ENCODE results near the gene GDI1. TPM values are rescaled to one million over a fixed set of nuclear protein-coding genes. Genes with fewer than 3 reads are reported as not detected.

Gene GDI1
- total and polyA plus RNA-seq, 9 of the 15 experiments (the other 6 are each of a cell fraction or from before 2014, with no cell fraction given): 0.97 to 82.6 (median 37.5) TPM

- TF ChIP-seq, protein P1, sequence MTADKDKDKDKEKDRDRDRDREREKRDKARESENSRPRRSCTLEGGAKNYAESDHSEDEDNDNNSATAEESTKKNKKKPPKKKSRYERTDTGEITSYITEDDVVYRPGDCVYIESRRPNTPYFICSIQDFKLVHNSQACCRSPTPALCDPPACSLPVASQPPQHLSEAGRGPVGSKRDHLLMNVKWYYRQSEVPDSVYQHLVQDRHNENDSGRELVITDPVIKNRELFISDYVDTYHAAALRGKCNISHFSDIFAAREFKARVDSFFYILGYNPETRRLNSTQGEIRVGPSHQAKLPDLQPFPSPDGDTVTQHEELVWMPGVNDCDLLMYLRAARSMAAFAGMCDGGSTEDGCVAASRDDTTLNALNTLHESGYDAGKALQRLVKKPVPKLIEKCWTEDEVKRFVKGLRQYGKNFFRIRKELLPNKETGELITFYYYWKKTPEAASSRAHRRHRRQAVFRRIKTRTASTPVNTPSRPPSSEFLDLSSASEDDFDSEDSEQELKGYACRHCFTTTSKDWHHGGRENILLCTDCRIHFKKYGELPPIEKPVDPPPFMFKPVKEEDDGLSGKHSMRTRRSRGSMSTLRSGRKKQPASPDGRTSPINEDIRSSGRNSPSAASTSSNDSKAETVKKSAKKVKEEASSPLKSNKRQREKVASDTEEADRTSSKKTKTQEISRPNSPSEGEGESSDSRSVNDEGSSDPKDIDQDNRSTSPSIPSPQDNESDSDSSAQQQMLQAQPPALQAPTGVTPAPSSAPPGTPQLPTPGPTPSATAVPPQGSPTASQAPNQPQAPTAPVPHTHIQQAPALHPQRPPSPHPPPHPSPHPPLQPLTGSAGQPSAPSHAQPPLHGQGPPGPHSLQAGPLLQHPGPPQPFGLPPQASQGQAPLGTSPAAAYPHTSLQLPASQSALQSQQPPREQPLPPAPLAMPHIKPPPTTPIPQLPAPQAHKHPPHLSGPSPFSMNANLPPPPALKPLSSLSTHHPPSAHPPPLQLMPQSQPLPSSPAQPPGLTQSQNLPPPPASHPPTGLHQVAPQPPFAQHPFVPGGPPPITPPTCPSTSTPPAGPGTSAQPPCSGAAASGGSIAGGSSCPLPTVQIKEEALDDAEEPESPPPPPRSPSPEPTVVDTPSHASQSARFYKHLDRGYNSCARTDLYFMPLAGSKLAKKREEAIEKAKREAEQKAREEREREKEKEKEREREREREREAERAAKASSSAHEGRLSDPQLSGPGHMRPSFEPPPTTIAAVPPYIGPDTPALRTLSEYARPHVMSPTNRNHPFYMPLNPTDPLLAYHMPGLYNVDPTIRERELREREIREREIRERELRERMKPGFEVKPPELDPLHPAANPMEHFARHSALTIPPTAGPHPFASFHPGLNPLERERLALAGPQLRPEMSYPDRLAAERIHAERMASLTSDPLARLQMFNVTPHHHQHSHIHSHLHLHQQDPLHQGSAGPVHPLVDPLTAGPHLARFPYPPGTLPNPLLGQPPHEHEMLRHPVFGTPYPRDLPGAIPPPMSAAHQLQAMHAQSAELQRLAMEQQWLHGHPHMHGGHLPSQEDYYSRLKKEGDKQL (CRISPR knock-in tag; IDR thresholded peaks at IDR 0.05; ENCODE audit: borderline replicate concordance): no peak
- TF ChIP-seq NR2F6 (CRISPR knock-in tag; IDR thresholded peaks at IDR 0.05) (no peak), ZC3H4 (CRISPR knock-in tag; IDR thresholded peaks at IDR 0.05; ENCODE audit: borderline replicate concordance) (no peak), POLR2AphosphoS2 (IDR thresholded peaks at IDR 0.05; ENCODE audit: low read length) (no peak), NBN (IDR thresholded peaks at IDR 0.05; ENCODE audit: low read depth) (no peak), ATF3 (IDR thresholded peaks at IDR 0.05) (peak; percentile 83), ATF3 (CRISPR knock-in tag; conservative IDR thresholded peaks at IDR 0.05) (no peak), THAP7 (CRISPR knock-in tag; IDR thresholded peaks at IDR 0.05) (no peak), MTA1 (IDR thresholded peaks at IDR 0.05; ENCODE audit: borderline replicate concordance) (no peak), HNRNPH1 (optimal IDR thresholded peaks at IDR 0.05; ENCODE audit: low read depth, low read length) (no peak), KDM2B (CRISPR knock-in tag; IDR thresholded peaks at IDR 0.05) (no peak), PHF21A (IDR thresholded peaks at IDR 0.05; ENCODE audit: borderline replicate concordance, low read depth) (no peak), ZNF174 (CRISPR knock-in tag; IDR thresholded peaks at IDR 0.05) (no peak), CREM (IDR thresholded peaks at IDR 0.05; ENCODE audit: low read depth) (peak; percentile 61), HNRNPK (IDR thresholded peaks at IDR 0.05; ENCODE audit: low read depth, low read length, poor library complexity, severe bottlenecking) (no peak), GABPB2 (CRISPR knock-in tag; conservative IDR thresholded peaks at IDR 0.05) (no peak), KLF6 (CRISPR knock-in tag; IDR thresholded peaks at IDR 0.05; ENCODE audit: borderline replicate concordance) (no peak; the same call in 1 of the 2 replicates), HDAC2 (IDR thresholded peaks at IDR 0.05) (peak; percentile 69; the same call in 1 of the 2 replicates), ARHGAP35 (IDR thresholded peaks at IDR 0.05; ENCODE audit: partially characterized antibody) (no peak), SIN3B (IDR thresholded peaks at IDR 0.05; ENCODE audit: low read depth) (no peak)
- TF ChIP-seq, protein P2, sequence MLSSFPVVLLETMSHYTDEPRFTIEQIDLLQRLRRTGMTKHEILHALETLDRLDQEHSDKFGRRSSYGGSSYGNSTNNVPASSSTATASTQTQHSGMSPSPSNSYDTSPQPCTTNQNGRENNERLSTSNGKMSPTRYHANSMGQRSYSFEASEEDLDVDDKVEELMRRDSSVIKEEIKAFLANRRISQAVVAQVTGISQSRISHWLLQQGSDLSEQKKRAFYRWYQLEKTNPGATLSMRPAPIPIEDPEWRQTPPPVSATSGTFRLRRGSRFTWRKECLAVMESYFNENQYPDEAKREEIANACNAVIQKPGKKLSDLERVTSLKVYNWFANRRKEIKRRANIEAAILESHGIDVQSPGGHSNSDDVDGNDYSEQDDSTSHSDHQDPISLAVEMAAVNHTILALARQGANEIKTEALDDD (IDR thresholded peaks at IDR 0.05): no peak
Observed at GRCh38 chrX:154484255-154485149, 47.5 kb downstream of the GDI1 start (continued).
